IPS-NIHi11 (cell line): Measurements from ENCODE around the gene TMEM191B.
"Not testable (repeated sequence)": the region's sequence is repeated elsewhere in the genome, so short reads cannot be mapped to it uniquely, and the experiment has no call there.

Experiments used
- DNase-seq: peaks from one replicate; pipeline ENCODE4 v3.0.0; 2012; ENCODE audit warnings: mixed read lengths, low spot score

TMEM191B gene

GRCh38 chr22:18527752-18528596 is at the start of gene TMEM191B:
TSS of gene TMEM191B (plus strand) at chr22:18527802. CDS start at chr22:18527981, 179 bp downstream.
- not testable (repeated sequence) for DNase-seq

- not testable (repeated sequence) for DNase-seq
These were observed 31.4 kb upstream of the TMEM191B start for GRCh38 chr22:18496227-18496626.

GRCh38 chr22:18511327-18511726 is 16.3 kb upstream of the TMEM191B start:
- not testable (repeated sequence) for DNase-seq

GRCh38 chr22:18512378-18512777 is 15.2 kb upstream of the TMEM191B start:
- DNase-seq: not testable (repeated sequence)

- not testable (repeated sequence) for DNase-seq
These were observed 14.1 kb upstream of the TMEM191B start for GRCh38 chr22:18513454-18513853.

DNA sequence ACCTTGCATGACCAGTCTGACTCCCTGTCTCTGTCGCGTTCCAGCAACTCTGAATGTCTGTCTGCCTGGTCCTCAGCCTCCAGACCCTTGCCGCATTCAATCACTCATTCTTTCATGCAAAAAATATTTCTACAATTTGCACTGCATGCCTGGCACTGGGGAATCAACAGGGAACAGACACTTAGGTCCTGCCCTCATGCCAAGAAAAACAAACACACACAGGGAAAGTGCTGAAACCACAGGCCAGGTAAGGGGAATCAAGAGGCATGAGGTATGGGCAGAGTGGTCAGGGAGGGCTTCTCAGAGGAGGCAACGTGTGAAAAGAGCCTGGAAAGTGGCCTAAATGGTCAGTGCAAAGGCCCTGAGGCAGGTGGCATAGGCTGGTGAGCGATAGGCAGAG is 9.5 kb upstream of the TMEM191B start, which contains the start of gene GGTLC3:
GGTLC3 (minus strand) TSS at position 101 of the 400 bp plus-strand sequence. CDS start 264 bp downstream, outside the sequence.
- not testable (repeated sequence) for DNase-seq

GRCh38 chr22:18522762-18523161 is 4.8 kb upstream of the TMEM191B start:
- not testable (repeated sequence) for DNase-seq

DNA sequence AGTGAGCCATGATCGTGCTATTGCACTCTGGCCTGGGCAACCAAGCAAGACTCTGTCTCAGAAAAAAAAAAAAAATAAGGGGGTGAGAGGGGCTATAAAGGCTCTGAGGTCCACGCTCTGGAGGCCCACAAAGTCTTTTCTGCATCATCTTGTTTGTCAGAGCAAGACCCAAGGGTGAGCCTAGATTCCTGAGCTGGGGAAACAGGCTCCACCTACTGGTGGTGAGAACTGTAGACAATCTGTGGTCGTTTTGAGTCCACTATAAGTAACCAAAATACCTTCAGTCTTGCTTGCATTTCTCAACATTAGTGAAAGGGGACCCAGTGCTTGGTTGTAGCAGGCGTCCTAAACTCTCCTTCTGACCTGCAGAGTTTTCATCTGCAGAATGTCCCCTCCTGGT is 4.3 kb upstream of the TMEM191B start:
- DNase-seq: not testable (repeated sequence)

- DNase-seq: not testable (repeated sequence)
These were observed 1.2 kb downstream of the TMEM191B start for GRCh38 chr22:18528597-18529415.

DNA sequence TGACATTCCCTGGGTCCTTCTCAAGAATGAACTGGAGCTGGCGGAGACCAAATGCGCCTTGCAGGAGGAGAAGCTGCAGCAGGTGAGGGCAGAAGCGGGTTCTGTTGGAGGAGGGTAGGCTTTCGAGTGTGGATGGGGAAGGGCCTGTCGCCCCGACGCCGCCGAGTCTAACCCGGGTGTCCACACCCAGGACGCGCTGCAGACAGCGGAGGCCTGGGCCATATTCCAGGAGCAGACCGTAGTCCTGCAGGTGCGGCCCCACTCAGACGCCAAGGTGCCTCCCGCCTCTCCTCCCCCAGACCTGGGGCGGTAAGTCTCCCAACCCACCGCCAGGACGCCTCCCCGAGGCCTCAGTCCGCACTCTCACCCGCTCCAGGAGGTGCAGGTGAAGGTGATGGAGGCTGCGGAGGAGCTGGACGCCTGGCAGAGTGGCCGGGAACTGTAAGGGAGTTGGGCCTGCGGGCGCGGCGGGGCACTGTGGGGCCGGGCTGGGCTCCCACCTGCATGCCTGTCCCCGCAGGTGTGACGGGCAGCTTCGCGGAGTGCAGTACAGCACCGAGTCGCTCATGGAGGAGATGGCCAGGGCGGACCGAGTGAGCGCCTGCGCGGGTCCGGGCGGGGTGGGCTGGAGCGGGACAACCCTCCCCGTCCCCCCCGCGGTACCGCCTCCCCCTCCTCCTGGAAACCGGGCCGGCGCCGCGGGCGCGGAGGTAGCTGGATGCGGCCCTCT is 2.0 kb downstream of the TMEM191B start:
- not testable (repeated sequence) for DNase-seq

DNA sequence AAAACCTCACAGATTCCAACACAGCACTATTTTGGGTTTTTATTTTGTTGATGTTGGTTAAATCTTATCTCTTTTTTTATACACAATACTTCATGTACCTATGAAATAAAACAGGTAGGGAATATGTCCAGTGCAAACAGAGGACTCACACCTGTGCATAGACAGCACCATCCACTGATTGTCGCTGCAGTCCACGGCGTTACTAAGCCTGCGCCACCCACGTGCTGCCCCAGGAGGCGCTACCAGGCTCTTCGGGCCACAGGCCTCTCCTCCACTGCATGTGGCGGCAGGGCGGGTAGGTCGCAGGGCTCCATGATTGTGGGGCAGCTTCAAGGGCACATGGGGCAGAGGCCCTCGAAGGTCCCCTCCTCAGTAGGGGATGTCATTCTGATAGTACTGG is 6.0 kb downstream of the TMEM191B start:
- DNase-seq: not testable (repeated sequence)

GRCh38 chr22:18534315-18534714 is 6.7 kb downstream of the TMEM191B start:
- DNase-seq: not testable (repeated sequence)

DNA sequence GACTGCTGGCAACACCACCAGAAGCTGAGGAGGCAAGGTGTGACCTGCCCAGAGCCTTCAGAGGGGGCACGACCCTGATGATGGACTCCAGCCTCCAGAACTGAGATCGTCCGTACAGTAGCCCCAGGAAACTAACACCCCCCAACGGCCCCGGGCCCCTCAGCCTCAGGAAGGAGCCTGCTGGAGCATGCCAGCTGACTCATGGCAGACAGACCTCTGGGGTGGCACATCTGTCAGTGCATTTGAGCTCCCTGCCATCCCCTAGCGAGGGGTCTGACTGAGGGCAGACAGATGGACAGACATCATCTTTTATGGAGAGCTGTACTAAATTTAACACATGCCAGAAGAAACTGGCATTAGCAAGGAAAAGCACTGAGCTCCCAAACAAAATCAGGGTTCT is 12.4 kb downstream of the TMEM191B start:
- DNase-seq: not testable (repeated sequence)

GRCh38 chr22:18543400-18543799 is 15.8 kb downstream of the TMEM191B start:
- DNase-seq: not testable (repeated sequence)

DNA sequence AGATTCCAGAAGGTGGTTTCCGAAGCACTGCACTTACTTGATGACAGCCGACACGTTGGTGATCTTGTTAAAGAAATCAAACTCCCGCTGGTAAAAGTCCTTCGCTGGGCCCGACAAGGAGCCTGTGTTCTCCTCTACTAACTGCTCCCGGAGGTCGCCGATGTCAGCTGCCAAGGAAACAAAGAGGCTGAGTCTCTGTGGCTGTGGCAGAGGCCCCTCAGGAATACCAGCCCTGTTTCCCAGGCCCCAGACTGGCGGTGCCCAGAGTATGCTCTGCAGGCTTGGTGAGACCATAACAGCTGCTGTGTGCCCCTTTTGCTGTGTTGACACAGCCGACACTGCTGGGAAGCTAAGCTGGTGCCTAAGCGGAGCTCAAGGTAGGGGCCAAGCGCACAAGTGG is 17.0 kb downstream of the TMEM191B start:
- not testable (repeated sequence) for DNase-seq

DNA sequence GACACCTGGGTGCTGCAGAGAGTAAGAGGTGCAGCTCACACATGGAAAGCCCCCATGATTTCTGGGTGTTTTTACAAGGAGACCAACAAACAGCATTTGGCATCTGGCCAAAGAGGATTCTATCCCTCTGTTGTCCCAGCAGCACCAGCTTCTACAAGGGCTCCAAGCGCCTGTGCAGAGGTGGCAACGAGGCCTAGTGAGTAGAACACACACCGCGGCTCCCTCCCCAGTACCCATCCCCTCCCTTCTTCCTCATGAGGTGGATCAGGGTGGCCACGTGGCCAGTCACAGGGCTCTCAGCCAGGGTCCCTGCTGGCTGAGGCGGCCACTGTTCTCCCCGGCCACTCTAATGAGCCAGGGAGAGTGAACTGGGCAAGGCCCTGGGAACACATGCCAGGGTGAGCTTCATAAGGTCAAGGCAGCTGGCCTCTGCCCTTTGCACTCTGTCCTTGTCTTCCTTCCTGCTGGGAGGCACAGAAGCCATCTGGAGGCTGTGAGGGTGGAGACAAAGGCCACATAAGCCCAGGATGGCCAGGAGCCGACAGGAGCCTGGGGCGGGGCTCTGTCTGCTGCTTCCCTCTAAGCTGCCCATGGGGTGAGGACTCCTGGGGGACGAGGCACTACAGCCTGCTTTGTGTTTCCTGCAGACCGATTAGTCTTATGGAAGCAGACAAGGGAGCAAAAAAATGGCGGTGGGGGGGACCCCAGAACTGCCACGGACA is 22.0 kb downstream of the TMEM191B start:
- DNase-seq: not testable (repeated sequence)

DNA sequence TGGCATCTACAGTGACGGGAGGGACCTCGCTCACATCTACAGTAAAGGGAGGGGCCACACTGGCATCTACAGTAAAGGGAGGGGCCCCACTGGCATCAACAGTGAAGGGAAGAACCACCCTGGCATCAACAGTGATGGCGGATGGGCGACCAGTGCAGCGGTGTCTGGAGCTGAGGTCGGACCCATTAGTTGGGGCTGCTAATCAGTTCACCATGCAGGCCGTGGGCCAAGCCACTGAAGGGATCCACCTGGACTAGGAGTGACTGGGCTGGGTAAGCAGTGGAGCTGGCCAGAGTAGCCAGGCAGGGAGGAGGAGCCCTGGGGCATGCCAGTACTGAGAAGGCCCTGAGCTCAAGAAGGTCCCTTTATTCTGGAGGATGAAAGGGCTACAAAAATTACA is 23.4 kb downstream of the TMEM191B start:
- DNase-seq: not testable (repeated sequence)

GRCh38 chr22:18552839-18553597 is 25.4 kb downstream of the TMEM191B start:
- not testable (repeated sequence) for DNase-seq

- DNase-seq: not testable (repeated sequence)
These were observed 27.0 kb downstream of the TMEM191B start for GRCh38 chr22:18554280-18555256.
